HepG2 (cell line): ENCODE measurements around the gene PATL2. TPM values are rescaled to one million over a fixed set of nuclear protein-coding genes. Genes with fewer than 3 reads are reported as not detected.

Experiments
- CCDC6 ChIP-seq: sonication (generic); formaldehyde crosslinking; IDR thresholded peaks from 2 replicates; pipeline ENCODE4 v1.8.1; 2022; ENCODE audit warnings: mild to moderate bottlenecking, missing genetic modification reagents, moderate library complexity
- CHD2 ChIP-seq: IDR thresholded peaks from 2 replicates; pipeline ENCODE4 v1.6.1; 2011; ENCODE audit warnings: low read depth, low read length, improper control_type of control experiment
- CHD4 ChIP-seq: fragments of 200-600 bp; sonication (generic); IDR thresholded peaks from 2 replicates; pipeline ENCODE4 v1.7.0; 2017; ENCODE audit warnings: mild to moderate bottlenecking, low read length, borderline replicate concordance
- HDAC2 ChIP-seq: sonication (generic); formaldehyde crosslinking; IDR thresholded peaks from 2 replicates; pipeline ENCODE4 v1.4.0; 2020; ENCODE audit warnings: missing genetic modification reagents
- NCOA2 ChIP-seq: sonication (generic); formaldehyde crosslinking; IDR thresholded peaks from 2 replicates; pipeline ENCODE4 v1.8.0; 2022; ENCODE audit warnings: inconsistent platforms
- PHB2 ChIP-seq: fragments of 450-650 bp; IDR thresholded peaks from 2 replicates; pipeline ENCODE4 v1.6.1; 2018; ENCODE audit not compliant: partially characterized antibody
- TOPORS ChIP-seq: sonication (generic); formaldehyde crosslinking; IDR thresholded peaks from 2 replicates; pipeline ENCODE4 v1.8.0; 2023; ENCODE audit warnings: mild to moderate bottlenecking, missing genetic modification reagents
- ZFY ChIP-seq: sonication (generic); formaldehyde crosslinking; IDR thresholded peaks from 2 replicates; pipeline ENCODE4 v1.4.0; 2020; ENCODE audit warnings: missing genetic modification reagents
- ZNF121 ChIP-seq: sonication (generic); formaldehyde crosslinking; IDR thresholded peaks from 2 replicates; pipeline ENCODE4 v1.5.0; 2020; ENCODE audit warnings: mild to moderate bottlenecking, missing genetic modification reagents
- ZNF3 ChIP-seq: IDR thresholded peaks from 2 replicates; pipeline ENCODE4 v1.7.0; 2017; ENCODE audit warnings: inconsistent platforms
- ZNF343 ChIP-seq: sonication (generic); formaldehyde crosslinking; IDR thresholded peaks from 2 replicates; pipeline ENCODE4 v1.4.0; 2020; ENCODE audit warnings: mild to moderate bottlenecking, missing genetic modification reagents
- ZNF552 ChIP-seq: sonication (generic); formaldehyde crosslinking; IDR thresholded peaks from 2 replicates; pipeline ENCODE4 v1.9.0; 2022; ENCODE audit warnings: missing genetic modification reagents, mild to moderate bottlenecking, borderline replicate concordance
- ZNF589 ChIP-seq: sonication (generic); formaldehyde crosslinking; conservative IDR thresholded peaks from 2 replicates; pipeline ENCODE4 v1.8.0; 2022; ENCODE audit warnings: mild to moderate bottlenecking, moderate library complexity, missing genetic modification reagents
- ZNF703 ChIP-seq: sonication (generic); formaldehyde crosslinking; IDR thresholded peaks from 2 replicates; pipeline ENCODE4 v1.5.1; 2020; ENCODE audit warnings: missing genetic modification reagents, mild to moderate bottlenecking, moderate library complexity, borderline replicate concordance
- ZNF776 ChIP-seq: sonication (generic); formaldehyde crosslinking; IDR thresholded peaks from 2 replicates; pipeline ENCODE4 v1.4.0; 2020; ENCODE audit warnings: mild to moderate bottlenecking, missing genetic modification reagents
- polyA plus RNA-seq, 8 experiments: library from polyadenylated mRNA; depleted of rRNA in 3 of 8; stranded (reverse) in 7 of 8; unstranded in 1 of 8; fragments of >200 nt; fragmentation: Illumina TruSeq in 4 of 8; extraction: Trizol in 4 of 8; gene quantifications; 2 replicates each; pipeline versions ENCODE4 v1.2.1 to v1.2.3, GENCODE V29; 2011 to 2016; ENCODE audit warnings: low read depth in 4 of 8, missing spikeins in 1 of 8, mixed read lengths in 1 of 8; ENCODE audit not compliant: insufficient read depth in 1 of 8
- total RNA-seq, 5 experiments: library from RNA; depleted of rRNA; stranded (reverse); fragments of >200 nt; fragmentation: Illumina TruSeq; extraction: Trizol; gene quantifications; 2 replicates each; pipeline ENCODE4 v1.2.3, GENCODE V29; 2016; ENCODE audit warnings: low read depth in 1 of 5
- TF ChIP-seq, protein P1 (sequence below): sonication (generic); formaldehyde crosslinking; IDR thresholded peaks from 2 replicates; pipeline ENCODE4 v1.8.0; 2022; ENCODE audit warnings: low read depth, missing genetic modification reagents
- TF ChIP-seq, protein P2 (sequence below): sonication (generic); formaldehyde crosslinking; IDR thresholded peaks from 2 replicates; pipeline ENCODE4 v1.9.0; 2022; ENCODE audit warnings: missing genetic modification reagents, mild to moderate bottlenecking, borderline replicate concordance
- TF ChIP-seq, protein P3 (sequence below): sonication (generic); formaldehyde crosslinking; IDR thresholded peaks from 2 replicates; pipeline ENCODE4 v1.8.1; 2023; ENCODE audit warnings: mild to moderate bottlenecking, missing genetic modification reagents
- TF ChIP-seq, protein P4 (sequence below): sonication (generic); formaldehyde crosslinking; IDR thresholded peaks from 2 replicates; pipeline ENCODE4 v1.4.0; 2020; ENCODE audit warnings: low read depth, missing genetic modification reagents
- TF ChIP-seq, protein P5 (sequence below): sonication (generic); formaldehyde crosslinking; IDR thresholded peaks from 2 replicates; pipeline ENCODE4 v1.4.0; 2020; ENCODE audit warnings: missing genetic modification reagents

PATL2 gene
- total and polyA plus RNA-seq, 2 of the 13 experiments (the other 11 are each of a cell fraction or from before 2014, with no cell fraction given) = 0.15 to 0.53 TPM

DNA sequence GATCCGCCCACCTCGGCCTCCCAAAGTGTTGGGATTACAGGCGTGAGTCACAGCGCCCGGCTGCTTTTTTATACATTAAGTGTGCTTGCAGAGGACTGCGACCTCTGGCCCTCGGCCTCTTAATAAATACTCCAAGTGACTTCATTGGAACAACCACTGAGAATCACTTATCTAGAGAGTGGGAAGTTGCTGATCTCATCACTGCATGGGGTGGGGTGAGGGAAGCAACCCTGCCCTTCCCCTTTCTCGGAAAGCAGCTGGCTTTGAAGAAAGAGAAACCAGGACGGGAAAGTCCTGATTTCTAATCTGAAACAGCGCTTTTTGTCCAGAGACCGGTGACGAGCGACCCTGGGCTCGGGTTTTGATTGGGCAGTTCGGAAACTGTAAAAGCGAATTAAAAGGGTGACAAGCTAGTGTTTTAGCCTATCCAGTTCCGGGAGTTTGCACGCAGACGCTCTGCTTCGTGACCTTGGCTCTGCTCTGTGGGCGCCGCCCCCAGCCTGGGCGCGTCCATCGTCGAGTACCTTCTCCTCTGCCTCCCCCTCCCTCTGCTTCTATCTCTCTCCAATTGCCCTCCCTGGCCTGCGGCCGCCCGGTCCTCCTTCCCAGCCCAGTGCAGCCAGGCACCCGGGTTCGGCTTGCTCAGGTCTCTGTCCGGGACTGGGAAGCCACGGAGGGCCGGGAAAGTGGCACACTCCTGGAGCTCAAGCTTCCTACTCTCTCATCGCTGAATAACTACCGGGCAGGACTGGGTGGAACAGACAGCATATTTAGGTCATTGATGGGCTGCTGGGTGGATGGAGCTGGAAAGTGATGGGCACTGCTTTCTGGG lies 17.7 kb upstream of the PATL2 start (continued):
- TF ChIP-seq, protein P1, sequence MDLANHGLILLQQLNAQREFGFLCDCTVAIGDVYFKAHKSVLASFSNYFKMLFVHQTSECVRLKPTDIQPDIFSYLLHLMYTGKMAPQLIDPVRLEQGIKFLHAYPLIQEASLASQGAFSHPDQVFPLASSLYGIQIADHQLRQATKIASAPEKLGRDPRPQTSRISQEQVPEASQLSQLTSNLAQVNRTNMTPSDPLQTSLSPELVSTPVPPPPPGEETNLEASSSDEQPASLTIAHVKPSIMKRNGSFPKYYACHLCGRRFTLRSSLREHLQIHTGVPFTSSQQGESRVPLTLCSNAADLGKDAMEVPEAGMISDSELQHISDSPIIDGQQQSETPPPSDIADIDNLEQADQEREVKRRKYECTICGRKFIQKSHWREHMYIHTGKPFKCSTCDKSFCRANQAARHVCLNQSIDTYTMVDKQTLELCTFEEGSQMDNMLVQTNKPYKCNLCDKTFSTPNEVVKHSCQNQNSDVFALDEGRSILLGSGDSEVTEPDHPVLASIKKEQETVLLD (CRISPR knock-in tag) = no peak
- TF ChIP-seq, protein P2, sequence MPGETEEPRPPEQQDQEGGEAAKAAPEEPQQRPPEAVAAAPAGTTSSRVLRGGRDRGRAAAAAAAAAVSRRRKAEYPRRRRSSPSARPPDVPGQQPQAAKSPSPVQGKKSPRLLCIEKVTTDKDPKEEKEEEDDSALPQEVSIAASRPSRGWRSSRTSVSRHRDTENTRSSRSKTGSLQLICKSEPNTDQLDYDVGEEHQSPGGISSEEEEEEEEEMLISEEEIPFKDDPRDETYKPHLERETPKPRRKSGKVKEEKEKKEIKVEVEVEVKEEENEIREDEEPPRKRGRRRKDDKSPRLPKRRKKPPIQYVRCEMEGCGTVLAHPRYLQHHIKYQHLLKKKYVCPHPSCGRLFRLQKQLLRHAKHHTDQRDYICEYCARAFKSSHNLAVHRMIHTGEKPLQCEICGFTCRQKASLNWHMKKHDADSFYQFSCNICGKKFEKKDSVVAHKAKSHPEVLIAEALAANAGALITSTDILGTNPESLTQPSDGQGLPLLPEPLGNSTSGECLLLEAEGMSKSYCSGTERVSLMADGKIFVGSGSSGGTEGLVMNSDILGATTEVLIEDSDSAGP (CRISPR knock-in tag) = peak; percentile 84; the same call in 1 of the 2 replicates
- TF ChIP-seq CHD2 (0 out of 2 replicates have a peak, but pooled peaks have one; percentile 7), ZFY (CRISPR knock-in tag) (peak; percentile 74), ZNF121 (CRISPR knock-in tag) (no peak; the same call in 1 of the 2 replicates), PHB2 (no peak), ZNF703 (CRISPR knock-in tag) (no peak), ZNF776 (CRISPR knock-in tag) (no peak), NCOA2 (CRISPR knock-in tag) (peak; percentile 65), ZNF589 (CRISPR knock-in tag) (no peak), CCDC6 (CRISPR knock-in tag) (peak; percentile 52; the same call in 1 of the 2 replicates), ZNF3 (CRISPR knock-in tag) (no peak), ZNF552 (no peak), TOPORS (no peak), ZNF343 (no peak), CHD4 (peak; percentile 28; the same call in 1 of the 2 replicates), HDAC2 (CRISPR knock-in tag) (no peak)
- TF ChIP-seq, protein P3, sequence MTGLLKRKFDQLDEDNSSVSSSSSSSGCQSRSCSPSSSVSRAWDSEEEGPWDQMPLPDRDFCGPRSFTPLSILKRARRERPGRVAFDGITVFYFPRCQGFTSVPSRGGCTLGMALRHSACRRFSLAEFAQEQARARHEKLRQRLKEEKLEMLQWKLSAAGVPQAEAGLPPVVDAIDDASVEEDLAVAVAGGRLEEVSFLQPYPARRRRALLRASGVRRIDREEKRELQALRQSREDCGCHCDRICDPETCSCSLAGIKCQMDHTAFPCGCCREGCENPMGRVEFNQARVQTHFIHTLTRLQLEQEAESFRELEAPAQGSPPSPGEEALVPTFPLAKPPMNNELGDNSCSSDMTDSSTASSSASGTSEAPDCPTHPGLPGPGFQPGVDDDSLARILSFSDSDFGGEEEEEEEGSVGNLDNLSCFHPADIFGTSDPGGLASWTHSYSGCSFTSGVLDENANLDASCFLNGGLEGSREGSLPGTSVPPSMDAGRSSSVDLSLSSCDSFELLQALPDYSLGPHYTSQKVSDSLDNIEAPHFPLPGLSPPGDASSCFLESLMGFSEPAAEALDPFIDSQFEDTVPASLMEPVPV (CRISPR knock-in tag) = 0 out of 2 replicates have a peak, but pooled peaks have one; percentile 47
- TF ChIP-seq, protein P4, sequence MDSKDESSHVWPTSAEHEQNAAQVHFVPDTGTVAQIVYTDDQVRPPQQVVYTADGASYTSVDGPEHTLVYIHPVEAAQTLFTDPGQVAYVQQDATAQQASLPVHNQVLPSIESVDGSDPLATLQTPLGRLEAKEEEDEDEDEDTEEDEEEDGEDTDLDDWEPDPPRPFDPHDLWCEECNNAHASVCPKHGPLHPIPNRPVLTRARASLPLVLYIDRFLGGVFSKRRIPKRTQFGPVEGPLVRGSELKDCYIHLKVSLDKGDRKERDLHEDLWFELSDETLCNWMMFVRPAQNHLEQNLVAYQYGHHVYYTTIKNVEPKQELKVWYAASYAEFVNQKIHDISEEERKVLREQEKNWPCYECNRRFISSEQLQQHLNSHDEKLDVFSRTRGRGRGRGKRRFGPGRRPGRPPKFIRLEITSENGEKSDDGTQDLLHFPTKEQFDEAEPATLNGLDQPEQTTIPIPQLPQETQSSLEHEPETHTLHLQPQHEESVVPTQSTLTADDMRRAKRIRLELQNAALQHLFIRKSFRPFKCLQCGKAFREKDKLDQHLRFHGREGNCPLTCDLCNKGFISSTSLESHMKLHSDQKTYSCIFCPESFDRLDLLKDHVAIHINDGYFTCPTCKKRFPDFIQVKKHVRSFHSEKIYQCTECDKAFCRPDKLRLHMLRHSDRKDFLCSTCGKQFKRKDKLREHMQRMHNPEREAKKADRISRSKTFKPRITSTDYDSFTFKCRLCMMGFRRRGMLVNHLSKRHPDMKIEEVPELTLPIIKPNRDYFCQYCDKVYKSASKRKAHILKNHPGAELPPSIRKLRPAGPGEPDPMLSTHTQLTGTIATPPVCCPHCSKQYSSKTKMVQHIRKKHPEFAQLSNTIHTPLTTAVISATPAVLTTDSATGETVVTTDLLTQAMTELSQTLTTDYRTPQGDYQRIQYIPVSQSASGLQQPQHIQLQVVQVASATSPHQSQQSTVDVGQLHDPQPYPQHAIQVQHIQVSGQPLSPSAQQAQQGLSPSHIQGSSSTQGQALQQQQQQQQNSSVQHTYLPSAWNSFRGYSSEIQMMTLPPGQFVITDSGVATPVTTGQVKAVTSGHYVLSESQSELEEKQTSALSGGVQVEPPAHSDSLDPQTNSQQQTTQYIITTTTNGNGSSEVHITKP (CRISPR knock-in tag) = peak; percentile 95
- TF ChIP-seq, protein P5, sequence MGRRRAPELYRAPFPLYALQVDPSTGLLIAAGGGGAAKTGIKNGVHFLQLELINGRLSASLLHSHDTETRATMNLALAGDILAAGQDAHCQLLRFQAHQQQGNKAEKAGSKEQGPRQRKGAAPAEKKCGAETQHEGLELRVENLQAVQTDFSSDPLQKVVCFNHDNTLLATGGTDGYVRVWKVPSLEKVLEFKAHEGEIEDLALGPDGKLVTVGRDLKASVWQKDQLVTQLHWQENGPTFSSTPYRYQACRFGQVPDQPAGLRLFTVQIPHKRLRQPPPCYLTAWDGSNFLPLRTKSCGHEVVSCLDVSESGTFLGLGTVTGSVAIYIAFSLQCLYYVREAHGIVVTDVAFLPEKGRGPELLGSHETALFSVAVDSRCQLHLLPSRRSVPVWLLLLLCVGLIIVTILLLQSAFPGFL = no peak
